Hematopoietic multipotent progenitor cell treated with erythropoietin and hydrocortisone succinate and interleukin-3 and kit ligand, for 15 days (in vitro differentiated cells): ENCODE measurements around the gene CHGA.

ENCODE experiments used
- DNase-seq: peaks from one replicate; pipeline ENCODE4 v3.0.0-alpha.2; 2015; ENCODE audit warnings: low spot score

CHGA gene

GRCh38 chr14:92982956-92983355, 60.0 kb downstream of the CHGA start:
- DNase-seq: no peak

- DNase-seq: no peak
These were observed 61.3 kb downstream of the CHGA start for GRCh38 chr14:92984082-92984788.
